IPS-NIHi7 (cell line): ENCODE measurements around the gene MYBL2.
"Not testable (repeated sequence)": the region's sequence is repeated elsewhere in the genome, so short reads cannot be mapped to it uniquely, and the experiment has no call there.

Experiments
- DNase-seq: peaks from one replicate; pipeline ENCODE4 v3.0.0; 2012; ENCODE audit warnings: mixed read lengths; ENCODE audit errors: extremely low spot score

The MYBL2 gene

DNA sequence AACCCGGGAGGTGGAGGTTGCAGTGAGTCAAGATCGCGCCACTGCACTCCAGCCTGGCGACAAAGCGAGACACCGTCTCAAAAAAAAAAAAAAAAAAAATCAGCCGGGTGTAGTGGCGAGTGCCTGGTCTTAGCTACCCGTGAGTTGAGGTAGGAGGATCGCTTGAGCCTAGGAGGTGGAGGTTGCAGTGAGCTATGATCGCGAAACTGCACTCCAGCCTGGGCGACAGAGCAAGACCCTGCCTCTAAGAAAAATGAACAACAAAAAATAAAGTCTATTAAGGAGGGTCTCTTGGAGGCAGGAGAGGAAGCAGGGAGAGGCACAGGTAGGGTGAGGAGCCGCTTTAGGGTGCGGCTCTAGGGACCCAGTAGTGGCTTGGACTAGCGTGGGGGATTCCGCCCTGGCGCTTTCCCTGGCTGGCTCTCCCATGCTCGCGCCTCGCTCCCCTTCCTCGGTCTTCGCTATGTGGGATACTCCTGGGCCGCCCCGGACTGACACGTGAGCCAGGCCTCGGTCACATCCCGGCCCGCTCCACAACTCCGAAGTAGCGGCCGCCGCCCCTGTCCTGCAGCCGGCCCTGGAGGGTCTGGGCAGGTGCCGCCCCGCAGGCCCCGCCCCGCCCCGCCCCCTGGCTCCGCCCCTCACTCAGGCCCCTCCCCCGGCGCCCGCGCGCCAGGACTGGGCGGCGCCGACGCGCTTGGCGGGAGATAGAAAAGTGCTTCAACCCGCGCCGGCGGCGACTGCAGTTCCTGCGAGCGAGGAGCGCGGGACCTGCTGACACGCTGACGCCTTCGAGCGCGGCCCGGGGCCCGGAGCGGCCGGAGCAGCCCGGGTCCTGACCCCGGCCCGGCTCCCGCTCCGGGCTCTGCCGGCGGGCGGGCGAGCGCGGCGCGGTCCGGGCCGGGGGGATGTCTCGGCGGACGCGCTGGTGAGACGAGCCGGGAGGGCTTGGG lies at the start of gene MYBL2:
MYBL2 (plus strand) TSS at position 739 of the 953 bp plus-strand sequence; CDS start at position 909, 170 bp downstream.
- DNase-seq = peak; percentile 86

DNA sequence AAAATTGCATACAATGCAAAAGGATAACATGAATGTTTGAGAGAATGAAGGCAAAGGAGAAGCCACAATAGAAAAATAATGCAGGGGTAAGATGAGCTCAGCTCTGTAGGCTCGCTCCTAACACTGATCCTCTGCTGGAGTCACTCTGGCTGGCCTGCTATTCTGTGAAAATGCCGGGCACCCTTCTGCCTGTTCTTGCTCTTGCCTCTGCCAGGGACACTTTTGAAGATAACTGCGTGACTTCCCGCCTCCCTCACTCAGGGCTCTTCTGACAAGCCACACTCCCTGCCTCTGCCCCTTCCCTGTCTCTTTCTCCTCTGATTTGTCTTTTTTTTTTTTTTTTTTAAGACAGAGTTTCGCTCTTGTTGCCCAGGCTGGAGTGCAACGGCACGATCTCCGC lies 35.3 kb upstream of the MYBL2 start:
- DNase-seq = no peak

DNA sequence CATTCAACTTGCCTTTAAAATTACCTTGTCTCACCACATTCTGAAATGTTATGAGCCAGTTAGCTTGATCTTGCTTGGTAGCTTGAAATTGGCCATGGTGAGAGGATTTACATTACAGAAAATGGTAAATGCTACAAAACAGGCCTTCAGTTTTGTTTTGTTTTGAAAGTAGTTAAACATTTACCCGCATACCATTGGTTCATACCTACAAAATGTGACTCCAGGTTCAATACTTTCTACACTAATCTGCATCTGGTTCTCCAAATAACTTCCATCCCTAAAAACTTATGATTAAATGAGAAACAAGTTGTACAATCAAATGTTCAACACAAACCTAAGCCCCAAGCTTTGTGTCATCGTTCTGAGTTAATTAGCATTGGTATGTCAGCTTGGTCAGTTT lies 30.5 kb upstream of the MYBL2 start:
- no peak for DNase-seq

DNA sequence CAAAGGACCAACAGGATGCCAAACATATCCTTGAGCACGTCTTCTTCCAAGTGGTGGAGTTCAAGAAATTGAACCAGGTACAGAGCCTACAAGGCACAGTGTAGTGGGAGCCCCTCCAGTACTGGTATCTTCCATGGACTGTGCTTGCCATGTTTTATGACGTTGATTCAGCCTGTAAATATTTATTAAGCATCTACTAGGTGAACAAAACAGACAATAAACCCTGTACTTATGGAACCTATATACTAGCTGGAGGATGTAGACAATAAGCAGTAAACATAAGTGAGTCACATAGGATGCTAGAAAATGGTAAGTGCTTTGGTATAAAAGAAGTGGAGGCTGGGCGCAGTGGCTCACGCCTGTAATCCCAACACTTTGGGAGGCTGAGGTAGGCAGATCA lies 24.4 kb upstream of the MYBL2 start:
- no peak for DNase-seq

DNA sequence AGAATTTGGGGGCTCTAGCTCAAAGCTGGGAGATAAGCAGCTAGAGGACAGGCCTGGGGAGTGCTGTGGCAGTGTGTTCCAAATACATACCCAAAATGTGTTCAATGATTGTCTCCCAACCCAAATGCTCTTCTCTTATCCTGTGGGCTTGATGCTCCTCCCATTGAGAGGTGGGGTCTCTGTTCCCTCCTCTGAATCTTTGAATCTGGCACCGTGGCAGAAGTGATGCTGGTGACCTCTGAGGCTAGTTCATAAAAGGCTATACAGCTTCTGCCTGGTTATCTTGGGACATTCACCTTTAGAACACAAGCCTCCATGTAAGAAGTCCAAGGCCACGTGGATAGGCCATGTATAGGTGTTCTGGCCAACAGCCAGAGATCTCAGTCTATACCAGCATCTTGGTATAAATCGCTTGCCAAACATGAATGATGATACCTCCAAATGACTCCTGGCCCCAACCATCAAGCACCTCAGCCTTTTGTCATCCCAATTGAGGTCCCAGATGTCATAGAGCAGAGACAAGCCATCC lies 15.9 kb upstream of the MYBL2 start:
- DNase-seq = no peak

DNA sequence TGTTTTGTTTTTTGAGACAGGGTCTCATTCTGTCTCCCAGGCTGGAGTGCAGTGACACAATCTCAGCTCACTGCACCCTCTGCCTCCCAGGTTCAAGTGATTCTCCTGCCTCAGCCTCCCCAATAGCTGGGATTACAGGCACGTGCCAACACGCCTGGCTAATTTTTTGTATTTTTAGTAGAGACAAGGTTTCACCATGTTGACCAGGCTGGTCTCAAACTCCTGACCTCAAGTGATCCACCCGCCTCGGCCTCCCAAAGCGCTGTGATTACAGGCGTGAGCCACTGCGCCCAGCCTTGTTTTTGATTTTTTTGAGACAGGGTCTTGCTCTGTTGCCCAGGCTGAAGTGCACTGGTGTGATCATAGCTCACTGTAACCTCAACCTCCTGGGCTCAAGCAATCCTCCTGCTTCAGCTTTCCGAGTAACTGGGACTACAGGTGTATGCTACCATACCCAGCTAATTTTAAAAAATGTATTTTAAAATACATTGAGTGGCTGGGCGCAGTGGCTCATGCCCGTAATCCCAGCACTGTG lies 15.2 kb upstream of the MYBL2 start:
- not testable (repeated sequence) for DNase-seq

DNA sequence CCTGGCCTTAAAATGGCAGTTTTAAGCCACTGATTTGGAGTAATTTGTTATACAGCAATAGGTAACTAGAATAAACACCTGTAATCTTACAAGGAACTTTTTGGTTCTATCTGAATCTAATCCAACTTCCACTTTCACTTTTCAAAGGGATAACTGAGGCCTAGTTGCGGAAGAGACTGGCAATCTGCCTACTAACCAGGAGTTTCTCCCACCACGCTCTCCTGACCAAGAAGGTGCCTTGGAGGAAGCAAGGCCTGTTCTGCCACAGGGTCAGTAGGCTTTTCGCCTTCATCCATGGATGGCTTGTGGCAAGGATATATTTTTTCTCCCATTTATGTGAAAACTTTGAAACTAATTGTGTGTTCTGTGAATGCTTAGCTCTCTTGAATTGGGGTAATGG lies 12.9 kb upstream of the MYBL2 start:
- no peak for DNase-seq

DNA sequence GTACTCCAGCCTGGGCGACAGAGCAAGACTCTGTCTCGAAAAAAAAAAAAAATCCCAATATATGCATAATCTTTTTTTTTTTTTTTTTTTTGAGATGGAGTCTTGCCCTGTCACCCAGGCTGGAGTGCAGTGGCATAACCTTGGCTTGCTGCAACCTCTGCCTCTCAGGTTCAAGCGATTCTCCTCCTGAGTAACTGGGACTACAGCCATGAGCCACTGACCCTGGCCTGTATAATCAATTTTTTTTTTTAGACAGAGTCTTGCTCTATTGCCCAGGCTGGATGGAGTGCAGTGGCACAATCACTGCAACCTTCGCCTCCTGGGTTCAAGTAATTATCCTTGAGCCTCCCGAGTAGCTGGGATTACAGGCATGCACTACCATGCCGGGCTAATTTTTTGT lies 11.7 kb upstream of the MYBL2 start:
- DNase-seq = not testable (repeated sequence)

DNA sequence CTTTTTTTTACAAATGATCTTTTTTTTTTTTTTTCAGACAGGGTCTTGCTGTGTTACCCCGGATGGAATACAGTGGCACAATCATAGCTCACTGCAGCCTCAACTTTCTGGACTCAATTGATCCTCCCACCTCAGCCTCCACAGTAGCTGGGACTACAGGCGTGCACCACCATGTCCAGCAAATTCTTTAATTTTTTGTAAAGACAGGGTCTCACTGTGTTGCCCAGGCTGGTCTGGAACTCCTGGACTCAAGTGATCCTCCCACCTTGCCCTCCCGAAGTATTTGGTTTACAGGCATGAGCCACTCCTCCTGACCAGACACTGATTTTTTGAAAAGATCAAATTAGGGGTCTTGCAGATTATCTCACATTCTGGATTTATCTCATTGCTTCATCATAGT lies 11.0 kb upstream of the MYBL2 start:
- DNase-seq = no peak

DNA sequence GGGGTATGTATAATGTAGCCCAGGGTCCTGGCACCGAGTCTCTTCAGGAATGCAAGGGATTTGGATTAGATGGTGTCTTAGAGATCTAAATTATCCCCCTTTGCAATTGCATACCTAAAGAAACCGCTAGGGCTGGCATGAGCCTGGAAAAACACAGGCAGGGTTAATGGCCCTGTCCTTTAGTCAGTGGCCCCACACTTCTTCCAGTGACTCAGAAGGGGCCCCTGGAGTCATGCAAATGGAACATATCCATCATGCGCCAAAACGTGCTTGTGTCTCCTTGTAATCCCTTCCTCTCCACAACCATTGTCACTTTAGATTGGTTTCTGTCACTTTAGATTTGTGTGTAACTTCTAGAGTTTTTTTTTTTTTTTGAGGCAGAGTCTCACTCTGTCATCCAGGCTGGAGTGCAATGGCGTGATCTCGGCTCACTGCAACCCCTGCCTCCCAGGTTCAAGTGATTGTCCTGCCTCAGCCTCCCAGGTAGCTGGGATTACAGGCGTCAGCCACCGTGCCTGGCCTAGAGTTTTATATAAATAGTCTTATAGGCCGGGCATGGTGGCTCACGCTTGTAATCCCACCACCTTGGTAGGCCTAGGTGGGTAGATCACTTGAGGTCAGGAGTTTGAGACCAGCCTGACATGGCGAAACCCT lies 8.7 kb upstream of the MYBL2 start:
- no peak for DNase-seq

DNA sequence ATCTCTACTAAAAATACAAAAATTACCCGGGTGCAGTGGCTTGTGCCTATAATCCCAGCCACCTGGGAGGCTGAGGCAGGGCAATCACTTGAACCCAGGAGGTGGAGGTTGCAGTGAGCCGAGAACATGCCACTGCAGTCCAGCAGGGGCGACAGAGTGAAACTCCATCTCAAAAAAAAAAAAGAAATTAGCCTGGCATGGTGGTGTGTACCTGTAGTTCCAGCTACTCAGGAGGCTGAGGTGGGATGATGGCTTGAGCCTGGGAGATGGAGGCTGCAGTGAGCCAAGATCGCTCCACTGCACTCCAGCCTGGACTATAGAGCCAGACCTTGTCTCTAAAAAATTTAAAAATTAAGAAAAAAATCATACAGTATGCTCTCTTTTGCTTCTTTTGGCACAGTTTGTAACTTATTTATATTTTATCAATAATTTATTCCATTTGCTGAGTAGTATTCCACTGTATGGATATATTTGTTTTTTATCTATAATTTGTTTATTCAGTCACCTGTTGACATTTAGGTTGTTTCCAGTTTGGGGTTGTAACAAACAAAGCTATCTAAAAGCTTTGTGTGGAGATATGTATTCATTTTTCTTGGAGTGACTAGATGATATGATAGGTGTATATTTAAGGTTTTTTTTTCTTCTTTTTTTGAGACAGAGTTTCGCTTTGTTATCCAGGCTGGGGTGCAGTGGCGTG lies 8.0 kb upstream of the MYBL2 start:
- DNase-seq = no peak

DNA sequence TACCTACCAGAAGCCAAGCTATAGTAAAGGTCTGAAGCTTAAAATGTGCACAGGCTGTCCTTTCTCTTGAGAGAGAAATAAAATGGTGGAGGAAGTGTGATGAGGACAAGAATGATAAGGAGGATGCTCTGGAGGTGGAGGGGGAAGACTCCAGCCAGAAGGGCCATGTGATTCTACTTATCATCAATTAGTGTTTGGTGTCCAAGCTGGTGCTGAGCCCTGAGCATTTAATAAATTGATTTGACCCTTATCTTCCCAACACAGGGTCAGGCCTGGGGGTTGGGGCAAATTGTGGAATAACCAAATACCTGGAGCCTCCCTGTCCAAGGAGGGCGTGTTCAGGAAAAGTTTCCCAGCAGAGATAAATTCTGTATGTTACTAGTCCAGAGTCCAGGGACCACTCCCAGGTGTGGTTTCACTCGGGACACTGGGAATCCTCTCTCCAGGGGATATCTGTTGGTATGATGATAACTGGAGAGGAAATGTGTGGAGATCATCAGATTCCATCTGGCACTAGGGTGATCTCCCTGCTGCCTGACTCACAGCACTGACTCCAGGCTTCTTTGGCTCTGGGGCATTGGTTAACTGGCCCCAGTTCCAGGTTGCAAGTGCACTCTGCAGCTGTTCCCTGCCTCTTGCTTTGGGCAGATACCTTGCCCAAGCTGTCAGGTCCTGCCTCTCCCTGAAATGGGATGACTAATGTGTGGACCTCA lies 3.8 kb upstream of the MYBL2 start:
- DNase-seq = no peak

DNA sequence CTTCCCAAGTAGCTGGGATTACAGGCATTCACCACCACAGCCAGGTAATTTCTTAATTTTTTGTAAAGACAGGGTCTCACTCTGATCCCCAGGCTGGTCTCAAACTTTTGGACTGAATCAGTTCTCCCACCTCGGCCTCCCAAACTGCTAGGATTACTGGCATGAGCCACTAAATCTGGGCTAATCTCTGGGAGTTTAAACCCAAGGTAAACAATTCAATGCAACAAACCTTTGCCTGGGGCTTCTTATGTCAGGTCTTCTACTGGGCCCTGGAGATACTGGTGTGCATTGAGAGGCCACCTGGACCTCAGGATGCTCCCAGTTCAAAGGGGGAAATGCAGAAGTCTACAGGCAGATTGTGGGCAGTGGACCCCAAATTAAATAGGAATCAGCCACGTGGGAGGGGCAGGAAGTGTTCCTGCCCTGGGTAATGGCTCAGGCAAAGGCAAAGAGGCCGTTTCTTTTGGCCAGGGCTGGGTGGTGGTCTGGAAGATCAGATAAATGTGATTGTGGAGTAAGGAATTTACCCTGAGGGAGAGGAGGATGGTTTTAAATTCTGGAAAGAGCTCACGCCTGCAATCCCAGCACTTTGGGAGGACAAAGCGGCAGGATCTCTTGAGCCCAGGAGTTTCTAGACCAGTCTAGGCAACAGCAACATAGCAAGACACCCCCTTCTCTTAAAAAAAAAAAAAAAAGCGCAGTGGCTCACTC lies 1.3 kb upstream of the MYBL2 start:
- DNase-seq = no peak

DNA sequence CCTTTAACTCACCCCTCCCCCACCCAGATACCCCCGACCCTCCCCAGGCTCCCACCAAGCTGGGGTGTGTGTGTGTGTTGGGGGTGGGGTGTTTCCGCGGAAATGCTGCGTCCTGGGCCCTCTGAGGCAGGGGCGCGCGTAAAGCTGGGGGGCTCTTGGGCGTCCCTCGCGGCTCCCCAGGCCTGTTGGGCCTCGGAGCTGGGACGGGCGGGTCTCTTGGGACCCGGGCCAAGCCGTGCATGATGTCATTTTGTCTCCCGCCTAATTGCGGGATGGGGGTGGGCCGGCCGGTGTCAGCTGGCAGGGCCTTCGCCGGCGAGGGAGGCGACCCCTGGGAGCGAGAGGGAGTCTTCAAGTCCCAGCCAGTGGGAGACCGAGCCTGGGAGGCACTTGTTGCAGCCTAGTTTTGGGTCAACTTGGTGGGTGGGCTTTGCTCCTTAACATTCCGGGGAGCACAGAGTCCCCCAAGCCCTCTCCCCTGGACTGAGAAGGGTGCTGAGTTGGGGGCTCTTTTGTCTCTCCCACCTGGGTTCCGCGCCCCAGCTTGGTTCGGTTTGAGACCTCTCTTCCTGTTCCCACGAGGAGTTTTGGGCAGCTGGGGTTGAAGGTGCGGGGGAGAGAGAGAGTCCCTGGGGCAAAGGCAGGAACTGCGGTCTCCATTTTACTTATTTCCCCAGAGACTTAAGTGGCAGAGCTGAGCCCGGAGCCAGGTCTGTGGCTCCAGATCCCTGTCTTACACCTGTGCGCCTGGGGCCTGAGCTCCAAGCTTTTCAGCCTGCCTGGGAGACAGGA lies 623 bp downstream of the MYBL2 start:
- DNase-seq = peak; percentile 70

DNA sequence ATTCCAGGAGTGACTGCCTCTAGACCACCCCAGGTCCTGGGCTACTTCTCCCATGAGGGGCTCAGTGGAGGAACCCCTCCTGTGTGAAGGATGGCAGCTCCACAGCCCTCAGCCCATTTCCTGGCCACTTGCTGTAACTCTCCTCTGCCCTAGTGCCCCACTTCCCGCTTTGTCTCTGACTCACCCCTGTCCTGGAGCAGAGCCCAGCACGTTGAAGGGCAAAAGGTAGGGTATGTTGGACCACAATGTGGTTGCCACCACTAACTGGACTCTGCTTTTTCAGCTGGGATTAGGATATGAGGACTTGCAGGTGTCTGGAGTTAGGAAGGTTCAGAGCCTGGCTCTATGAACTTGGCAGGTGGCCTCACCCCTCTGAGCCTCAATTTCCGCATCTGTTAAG lies 2.4 kb downstream of the MYBL2 start:
- no peak for DNase-seq

DNA sequence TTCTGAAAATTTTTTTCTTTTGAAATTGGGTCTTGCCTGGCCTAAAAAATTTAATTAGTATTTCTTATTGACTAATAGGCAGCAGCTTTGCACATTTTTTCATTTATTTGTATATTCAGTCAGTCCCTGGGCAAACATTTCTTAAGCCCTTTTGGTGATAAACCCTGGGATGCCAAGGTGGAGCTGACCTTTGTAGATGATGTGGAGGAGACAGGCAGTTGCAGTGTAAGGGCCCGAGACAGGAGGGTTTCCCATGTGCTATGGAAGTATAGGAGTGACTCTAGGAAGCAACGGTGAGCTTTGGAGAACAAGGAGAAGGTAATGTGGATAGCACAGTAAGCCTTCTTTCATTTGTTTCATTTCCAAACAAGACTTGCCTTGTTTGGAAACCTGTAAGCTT lies 3.5 kb downstream of the MYBL2 start:
- no peak for DNase-seq

DNA sequence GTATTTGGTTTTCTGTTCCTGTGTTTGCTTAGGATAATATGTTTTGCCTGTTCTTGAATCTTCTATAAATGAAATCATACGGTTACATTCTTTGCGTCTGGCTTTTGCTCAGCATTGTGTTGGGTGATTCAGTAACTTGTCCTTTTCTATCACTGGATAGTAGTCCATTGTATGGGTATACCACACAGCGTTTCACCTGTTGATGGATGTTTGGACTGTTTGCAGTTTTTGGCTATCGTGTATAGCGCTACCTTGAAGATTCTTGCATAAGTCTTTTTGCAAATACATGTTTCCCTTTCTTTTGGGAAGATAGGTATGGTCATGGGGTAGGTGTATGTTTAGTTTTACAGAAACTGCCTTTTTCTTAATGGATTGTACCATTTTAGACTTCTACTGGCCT lies 9.5 kb downstream of the MYBL2 start:
- no peak for DNase-seq

DNA sequence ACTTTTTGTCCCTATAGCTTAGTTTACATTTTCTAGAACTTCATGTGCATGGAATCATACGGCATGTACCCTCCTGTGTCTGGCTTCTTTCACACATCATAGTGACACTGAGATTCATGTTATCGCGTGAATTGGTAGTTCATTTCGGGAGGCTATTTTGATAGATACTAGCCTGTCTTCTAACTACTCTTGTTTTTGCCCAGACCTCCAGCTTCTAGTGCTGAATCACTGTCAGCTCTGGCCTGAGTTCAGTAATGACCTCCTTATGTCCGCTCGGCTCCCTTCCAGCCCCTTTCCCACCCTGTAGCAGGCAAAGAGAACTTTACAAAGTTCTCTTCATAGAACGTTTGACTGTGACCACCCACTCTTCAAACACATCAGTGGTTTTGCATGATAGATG lies 14.1 kb downstream of the MYBL2 start:
- DNase-seq = no peak

DNA sequence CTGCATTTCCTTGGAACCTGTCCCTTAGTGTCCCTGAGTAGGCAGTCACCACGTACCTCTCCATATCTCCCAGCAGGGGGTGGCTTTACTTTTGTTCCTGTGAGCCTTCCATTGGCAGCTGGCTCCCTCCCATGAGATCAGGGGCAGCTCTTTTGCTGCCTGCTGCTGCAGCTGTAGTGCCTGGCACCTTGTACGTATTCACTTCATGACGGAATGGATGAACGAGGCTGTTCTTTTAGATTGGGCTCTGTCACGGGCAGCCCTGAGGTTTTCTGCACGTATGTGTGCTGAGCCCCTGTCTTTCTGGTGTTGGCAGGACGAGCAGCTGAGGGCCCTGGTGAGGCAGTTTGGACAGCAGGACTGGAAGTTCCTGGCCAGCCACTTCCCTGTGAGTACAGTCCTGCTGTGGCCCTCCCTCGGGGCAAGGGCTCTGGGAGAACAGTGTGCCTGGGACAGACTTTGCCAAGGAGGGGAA lies 14.6 kb downstream of the MYBL2 start:
- no peak for DNase-seq

DNA sequence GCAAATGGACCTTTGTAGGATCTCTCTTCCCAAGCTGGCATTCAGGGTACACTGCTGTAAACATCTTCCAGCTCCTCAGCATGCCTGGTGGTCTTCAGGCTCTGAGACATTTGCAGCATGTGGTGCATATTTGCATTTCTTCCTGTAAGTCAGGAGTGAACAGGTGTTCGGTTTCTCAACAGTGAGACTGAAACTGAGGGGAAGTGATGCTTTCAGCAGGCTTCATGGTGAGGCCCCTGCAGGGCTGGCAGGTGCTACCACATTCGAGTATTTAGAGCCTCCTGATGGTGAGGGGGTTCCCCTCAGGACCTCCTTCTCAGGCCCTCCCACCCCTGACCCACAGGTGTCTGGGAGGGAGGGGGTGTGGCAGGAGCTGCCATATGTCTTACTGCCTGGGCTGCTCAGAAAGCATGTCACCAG lies 15.1 kb downstream of the MYBL2 start:
- DNase-seq = no peak
